ENCODE results near the gene ENDOV. TPM values are rescaled to one million over a fixed set of nuclear protein-coding genes. Genes with fewer than 3 reads are reported as not detected.

Gene ENDOV
- total RNA-seq, 4 donors from 2014 or later = 13.2 to 72.6 (median 36.8) TPM

DNA sequence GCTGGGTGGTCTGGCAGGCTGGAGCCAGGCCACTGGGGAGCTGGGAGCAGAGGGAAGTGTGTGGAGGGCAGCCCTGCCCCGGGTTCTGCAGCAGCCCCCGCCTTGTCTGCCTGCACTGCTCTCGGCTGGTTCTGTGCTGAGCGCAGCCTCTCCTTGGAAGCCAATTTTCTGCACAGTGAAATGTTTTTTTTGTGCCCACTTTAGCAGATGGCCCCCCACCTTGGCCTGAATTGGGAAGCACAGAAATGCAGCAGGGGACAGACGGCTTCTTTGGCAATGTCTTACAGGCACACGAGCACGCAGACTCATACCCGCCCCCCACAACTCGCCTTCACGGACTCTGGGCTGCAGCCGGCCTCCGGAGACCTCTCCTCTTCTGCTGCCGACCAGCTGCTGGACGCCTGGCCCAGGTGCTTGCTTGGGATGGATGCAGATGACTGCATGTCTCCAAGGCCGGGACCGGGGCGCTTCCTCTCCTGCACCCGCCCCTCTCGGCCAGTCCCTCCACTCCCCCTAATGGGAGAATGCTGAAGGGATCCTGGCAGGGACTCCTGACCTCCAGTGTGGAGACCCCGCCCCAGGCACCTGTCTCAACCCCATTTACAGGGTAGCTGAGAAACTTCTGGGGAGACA, 46.7 kb downstream of the ENDOV start:
- no peaks in the 10 kb centered on the region for H3K9me3 ChIP-seq
- H3K36me3 ChIP-seq = no peaks in the 10 kb centered on the region
- TF ChIP-seq, protein P1, sequence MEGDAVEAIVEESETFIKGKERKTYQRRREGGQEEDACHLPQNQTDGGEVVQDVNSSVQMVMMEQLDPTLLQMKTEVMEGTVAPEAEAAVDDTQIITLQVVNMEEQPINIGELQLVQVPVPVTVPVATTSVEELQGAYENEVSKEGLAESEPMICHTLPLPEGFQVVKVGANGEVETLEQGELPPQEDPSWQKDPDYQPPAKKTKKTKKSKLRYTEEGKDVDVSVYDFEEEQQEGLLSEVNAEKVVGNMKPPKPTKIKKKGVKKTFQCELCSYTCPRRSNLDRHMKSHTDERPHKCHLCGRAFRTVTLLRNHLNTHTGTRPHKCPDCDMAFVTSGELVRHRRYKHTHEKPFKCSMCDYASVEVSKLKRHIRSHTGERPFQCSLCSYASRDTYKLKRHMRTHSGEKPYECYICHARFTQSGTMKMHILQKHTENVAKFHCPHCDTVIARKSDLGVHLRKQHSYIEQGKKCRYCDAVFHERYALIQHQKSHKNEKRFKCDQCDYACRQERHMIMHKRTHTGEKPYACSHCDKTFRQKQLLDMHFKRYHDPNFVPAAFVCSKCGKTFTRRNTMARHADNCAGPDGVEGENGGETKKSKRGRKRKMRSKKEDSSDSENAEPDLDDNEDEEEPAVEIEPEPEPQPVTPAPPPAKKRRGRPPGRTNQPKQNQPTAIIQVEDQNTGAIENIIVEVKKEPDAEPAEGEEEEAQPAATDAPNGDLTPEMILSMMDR (IDR thresholded peaks at IDR 0.05) = no peak
- TF ChIP-seq POLR2A (IDR thresholded peaks at IDR 0.05) = no peak
- no peak for DNase-seq
- H3K27me3 ChIP-seq = no peaks in the 10 kb centered on the region
- no peaks in the 10 kb centered on the region for H3K4me1 ChIP-seq
- no peak overlapping the region for H3K27ac ChIP-seq
- H3K4me3 ChIP-seq = no peak overlapping the region

DNA sequence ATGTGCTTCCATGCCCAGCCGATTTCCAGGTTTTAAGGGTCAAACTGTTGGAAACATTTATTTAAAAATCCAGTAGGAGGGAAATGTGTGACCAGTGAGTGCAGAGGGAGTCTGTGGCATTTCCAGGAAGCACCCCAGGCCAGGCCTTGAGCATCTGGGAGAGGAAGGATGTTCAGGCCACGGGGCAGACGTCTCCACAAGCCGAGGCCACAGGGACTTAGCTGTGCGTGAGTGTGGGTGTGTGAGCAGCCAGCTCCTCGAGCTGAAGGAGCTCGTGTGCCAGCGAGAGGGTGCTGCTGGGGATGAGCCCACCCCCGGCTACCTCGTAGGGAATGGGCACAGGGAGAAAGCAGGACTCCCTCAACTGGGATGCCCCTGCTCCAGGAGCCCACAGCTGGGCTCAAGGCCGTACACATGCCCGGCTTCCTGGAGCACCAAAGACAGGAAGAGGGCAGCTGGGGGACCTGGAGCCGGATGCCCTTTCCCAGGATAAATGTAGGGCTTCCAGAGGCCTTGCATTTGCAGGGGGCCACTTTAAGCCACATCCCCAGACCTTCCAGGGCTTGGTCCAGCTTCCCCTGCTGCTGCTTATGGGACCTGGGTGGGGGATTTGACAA, 48.9 kb downstream of the ENDOV start:
- Histone ChIP-seq H3K27me3 (peaks cover 0 to 4% of the 10 kb centered on the region in 2 donors), H3K4me1 (no peaks in the 10 kb centered on the region), H3K27ac (no peak overlapping the region), H3K36me3 (no peaks in the 10 kb centered on the region), H3K4me3 (no peak overlapping the region), H3K9me3 (no peaks in the 10 kb centered on the region)
- DNase-seq = no peak
- no peak for TF ChIP-seq POLR2A (IDR thresholded peaks at IDR 0.05)
- TF ChIP-seq, protein P1 (IDR thresholded peaks at IDR 0.05) = no peak

DNA sequence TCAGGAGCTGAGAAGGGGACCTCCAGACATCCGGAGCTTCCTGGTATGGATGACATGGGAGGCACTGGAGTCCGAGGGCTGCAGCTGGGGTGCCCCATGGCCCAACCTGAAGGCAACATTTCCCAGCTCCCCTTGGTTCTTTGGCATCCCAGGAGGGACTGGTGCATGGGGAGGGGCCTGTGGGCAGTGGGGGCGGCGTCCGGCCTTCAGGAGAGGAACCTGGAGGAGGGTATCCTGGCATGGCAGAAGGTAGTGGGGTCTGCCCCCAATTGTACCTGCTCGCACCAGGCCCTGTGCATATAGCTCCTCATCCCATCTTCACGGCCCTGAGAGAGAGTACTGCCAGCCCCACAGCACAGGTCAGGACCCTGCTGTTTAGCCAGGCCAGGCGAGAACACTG, 49.5 kb downstream of the ENDOV start:
- no peak for TF ChIP-seq POLR2A (IDR thresholded peaks at IDR 0.05)
- H3K27me3 ChIP-seq = peaks cover 0 to 4% of the 10 kb centered on the region in 2 donors

DNA sequence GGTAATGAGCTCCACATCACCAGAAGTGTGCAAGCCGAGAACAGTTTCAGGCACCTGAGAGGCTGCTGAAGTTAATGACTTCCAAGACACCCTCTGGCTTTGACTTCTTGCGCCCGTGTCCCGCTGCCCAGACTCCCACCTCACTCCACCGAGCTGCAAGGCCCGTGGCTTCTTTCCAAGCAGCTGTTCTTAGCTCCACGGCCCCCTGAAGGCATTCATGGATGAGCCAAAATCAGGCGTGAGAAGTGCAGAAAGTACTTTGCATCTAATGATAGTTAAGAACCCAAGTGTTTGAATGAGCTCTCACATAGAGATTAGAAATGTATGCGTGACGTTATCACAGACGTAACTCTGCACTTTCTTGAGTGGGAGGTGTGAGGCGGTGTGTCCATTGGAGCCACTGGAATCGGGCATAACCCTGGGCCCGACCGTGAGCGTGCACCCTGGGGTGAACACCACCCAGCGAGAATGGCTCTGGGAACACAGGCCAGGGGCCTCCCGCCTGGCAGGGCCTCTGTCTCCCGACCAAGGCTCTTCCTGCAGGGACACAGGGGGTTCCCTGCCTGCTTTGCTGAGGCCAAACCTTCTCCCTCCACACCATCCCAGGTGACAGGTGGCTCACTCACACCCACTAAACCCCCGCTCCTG, 50.5 kb downstream of the ENDOV start:
- Histone ChIP-seq H3K4me3 (no peak overlapping the region), H3K4me1 (no peaks in the 10 kb centered on the region), H3K27me3 (peaks cover 0 to 4% of the 10 kb centered on the region in 2 donors), H3K9me3 (no peaks in the 10 kb centered on the region), H3K27ac (no peak overlapping the region), H3K36me3 (no peaks in the 10 kb centered on the region)
- DNase-seq = no peak
- no peak for TF ChIP-seq POLR2A (IDR thresholded peaks at IDR 0.05)
- TF ChIP-seq, protein P1 (IDR thresholded peaks at IDR 0.05) = no peak

More for the DNA sequence above, 49.5 kb downstream of the ENDOV start:
- H3K27ac ChIP-seq = no peak overlapping the region
- H3K4me3 ChIP-seq = no peak overlapping the region
- H3K36me3 ChIP-seq = no peaks in the 10 kb centered on the region
- H3K9me3 ChIP-seq = no peaks in the 10 kb centered on the region
- no peaks in the 10 kb centered on the region for H3K4me1 ChIP-seq
- DNase-seq = no peak

DNA sequence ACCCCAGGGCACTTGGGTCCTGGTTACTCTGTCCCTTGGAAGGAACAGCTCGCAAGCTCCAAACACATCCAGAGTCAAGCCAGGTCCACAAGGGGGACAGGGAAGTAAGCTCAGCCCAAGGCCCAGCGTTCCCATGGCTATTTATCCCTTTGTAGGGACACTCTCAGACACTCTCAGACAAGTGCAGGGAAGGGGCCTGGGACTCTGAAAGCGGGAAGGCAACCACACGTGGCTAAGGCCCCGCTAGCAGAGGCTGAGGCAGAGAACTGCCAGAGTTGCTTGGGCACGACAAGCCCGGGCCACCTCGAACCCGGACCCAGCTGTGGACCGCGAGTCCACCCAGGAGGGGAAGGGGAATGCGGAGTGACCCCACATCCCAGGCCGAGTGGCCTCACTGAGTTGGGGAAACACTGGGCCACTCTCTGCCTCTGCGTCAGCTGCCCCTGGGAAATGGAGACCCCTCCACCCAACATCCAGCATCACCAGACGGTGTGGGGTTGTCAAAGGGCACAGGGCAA, 51.3 kb downstream of the ENDOV start:
- Histone ChIP-seq H3K4me1 (no peaks in the 10 kb centered on the region), H3K9me3 (no peaks in the 10 kb centered on the region), H3K27me3 (peaks cover 0 to 4% of the 10 kb centered on the region in 2 donors), H3K4me3 (no peak overlapping the region), H3K36me3 (no peaks in the 10 kb centered on the region), H3K27ac (no peak overlapping the region)
- TF ChIP-seq, protein P1 (IDR thresholded peaks at IDR 0.05) = no peak
- no peak for TF ChIP-seq POLR2A (IDR thresholded peaks at IDR 0.05)
- no peak for DNase-seq

DNA sequence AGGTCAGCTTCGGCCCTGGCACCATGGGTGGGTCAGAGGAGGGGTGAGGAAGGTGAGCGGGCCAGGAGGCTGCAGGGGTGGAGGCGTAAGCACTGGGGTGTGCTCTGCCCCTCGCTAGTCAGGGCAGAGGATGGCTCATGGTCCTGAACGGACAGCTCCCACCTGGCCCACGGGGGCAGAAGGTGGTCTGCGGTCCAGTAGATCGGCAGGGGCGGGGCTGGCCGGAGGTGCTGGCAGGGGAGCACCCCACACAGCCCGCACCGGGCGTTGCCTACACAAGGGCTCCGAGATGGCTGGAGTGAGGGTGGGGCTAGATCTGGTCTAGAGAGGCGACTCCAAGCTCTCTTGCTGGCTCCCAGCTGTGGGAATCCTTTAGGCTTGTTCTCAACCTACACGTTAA, 53.3 kb downstream of the ENDOV start:
- no peak for DNase-seq
- no peak overlapping the region for H3K27ac ChIP-seq

More for the DNA sequence above, 53.3 kb downstream of the ENDOV start:
- Histone ChIP-seq H3K27me3 (peaks cover 0 to 4% of the 10 kb centered on the region in 2 donors), H3K9me3 (no peaks in the 10 kb centered on the region), H3K4me3 (no peak overlapping the region), H3K36me3 (no peaks in the 10 kb centered on the region), H3K4me1 (no peaks in the 10 kb centered on the region)
- no peak for TF ChIP-seq POLR2A (IDR thresholded peaks at IDR 0.05)
- TF ChIP-seq, protein P1 (IDR thresholded peaks at IDR 0.05) = no peak
